ENCODE data around the gene TNIK.

The TNIK gene

GRCh38 chr3:171116824-171117395 is 343.3 kb downstream of the TNIK start:
- DNase-seq = no peak

GRCh38 chr3:171116365-171116764 is 343.8 kb downstream of the TNIK start:
- no peak for DNase-seq

GRCh38 chr3:171115667-171116066 is 344.5 kb downstream of the TNIK start:
- DNase-seq = no peak

DNA sequence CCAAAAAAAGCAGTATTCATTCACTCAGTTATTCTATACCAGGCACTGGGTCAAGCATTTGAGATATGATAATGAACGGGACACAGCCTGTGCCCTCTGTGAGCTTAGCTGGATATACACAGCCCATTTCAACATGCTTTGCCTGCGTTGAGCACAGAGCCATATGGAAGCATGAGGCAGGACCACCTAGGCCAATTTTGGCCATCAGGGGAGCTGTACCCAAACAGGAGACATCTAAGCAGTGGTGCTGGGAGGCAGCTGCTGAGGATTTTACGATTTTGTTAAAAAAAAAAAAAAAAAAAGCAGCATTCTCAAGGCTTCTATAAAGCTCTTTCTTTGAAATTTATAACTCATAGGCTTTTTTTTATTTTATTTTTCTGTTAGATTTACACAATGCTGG is 346.5 kb downstream of the TNIK start:
- no peak for DNase-seq

- no peak for DNase-seq
Observed at GRCh38 chr3:171110715-171111114, 349.5 kb downstream of the TNIK start.

DNA sequence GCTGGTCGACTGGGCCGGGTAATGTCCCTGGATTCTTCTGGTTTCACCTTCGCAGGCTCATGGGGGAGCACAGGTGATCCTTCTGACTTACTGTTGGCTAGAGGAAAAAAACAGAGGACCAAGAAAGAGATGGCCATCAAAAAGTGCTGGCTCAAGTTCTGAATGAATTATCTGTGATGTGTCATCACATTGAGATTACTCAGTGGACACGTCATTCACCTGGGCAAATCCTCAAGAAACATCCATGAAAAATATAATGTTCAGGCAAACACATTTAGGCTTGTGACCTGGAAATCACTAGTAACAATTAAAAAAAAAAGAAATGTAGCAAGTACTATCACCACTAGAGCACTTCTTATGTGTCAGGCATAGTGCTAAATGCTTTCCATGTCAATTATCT is 352.1 kb downstream of the TNIK start:
- no peak for DNase-seq

DNA sequence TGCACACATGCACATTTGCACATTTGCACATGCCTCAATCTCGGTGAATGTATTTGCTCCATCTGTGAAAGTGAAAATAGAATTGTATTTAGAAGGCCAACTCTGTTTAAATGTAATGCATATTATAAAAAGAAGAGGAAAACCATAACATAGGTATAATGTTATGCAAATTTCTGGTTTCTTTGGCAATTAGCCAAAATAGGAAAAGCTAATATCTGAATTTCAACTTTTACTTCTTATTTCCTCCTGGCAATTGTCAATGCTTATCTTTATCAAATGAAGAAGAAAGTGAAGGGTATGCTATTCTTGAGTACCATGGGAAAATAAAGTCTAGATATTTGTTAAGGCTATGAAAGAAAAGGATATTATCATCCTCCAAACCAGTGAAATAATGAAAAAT is 357.0 kb downstream of the TNIK start:
- DNase-seq = no peak

GRCh38 chr3:171101982-171102641 is 358.1 kb downstream of the TNIK start:
- DNase-seq = no peak

- DNase-seq = no peak
Observed at GRCh38 chr3:171099911-171100310, 360.3 kb downstream of the TNIK start.

- no peak for DNase-seq
Observed at GRCh38 chr3:171095063-171095462, 365.1 kb downstream of the TNIK start.

- no peak for DNase-seq
Observed at GRCh38 chr3:171094411-171094810, 365.8 kb downstream of the TNIK start.

DNA sequence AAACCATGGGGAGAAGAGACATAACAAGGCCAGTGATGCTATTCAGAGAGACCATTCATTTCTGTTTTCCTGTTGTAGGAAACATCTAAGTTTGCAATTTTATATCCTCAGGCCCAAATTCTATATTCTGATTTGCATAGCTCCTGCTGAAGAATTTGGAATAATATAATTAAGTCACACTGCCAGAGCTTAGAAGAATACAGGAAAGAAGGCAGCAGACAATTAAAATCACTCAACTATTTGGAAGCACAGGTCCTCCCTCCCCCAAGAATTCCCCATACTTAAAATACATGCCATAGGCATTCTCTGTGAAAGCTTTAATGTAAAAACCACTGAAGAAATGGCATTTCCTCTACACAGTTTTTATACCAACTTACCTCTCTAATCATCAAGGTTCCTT is 366.7 kb downstream of the TNIK start:
- DNase-seq = no peak

- DNase-seq = no peak
Observed at GRCh38 chr3:171092467-171092911, 367.7 kb downstream of the TNIK start.

GRCh38 chr3:171090321-171090720 is 369.9 kb downstream of the TNIK start:
- DNase-seq = no peak

DNA sequence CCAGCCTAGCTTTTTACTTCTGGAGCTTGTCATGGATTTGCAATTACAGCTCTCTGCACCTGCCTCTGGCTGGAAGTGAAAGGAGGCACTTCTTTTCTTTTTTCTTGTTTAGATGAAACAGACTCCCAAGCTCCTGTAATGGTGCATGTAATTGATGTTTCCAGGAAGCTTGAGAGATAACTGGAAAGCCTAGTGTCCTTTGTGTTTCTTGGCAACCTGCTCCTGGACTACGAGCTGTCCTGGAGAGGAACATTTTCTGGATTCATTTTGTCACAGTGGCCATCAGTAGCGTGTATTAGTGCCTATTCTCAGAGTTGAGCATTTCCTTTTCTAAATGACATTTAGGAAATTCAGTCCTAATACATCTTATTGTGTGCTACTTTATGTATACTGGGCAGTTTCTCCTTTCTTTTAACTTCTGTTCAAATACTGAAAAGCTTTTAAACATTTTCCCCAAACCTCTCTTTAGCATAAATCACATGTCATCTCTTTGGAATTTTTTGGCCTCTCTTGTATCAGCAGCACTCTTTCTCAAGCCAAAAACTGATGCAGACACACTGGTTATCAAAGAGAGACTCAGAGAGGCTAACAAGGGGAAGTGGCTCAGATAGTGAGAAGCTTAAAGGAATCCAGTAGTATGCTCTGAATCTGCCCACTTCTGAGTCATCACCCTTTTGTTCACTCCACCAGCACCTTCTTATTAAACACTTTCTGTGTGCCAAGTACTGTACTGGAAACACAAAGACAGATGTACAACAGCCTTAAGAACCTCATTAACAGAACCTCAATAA is 371.0 kb downstream of the TNIK start:
- no peak for DNase-seq

DNA sequence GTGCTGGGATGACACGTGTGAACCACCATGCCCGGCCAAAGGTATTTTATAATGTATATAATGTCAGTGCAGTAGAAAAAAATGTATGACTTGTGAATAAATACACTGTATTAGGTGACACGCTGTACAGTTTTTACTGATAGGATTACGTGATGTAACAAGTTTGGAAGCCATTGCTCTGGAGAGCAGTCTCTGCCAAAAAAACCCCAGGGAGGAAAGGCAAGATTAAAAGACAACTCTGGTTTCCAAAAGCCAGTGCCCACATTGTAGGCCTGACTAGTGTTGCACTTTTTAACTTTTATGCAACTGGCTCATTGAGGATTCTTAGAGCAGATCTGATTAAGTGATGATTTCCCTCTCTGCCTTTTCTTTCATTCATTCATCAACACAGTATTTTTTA is 371.7 kb downstream of the TNIK start:
- no peak for DNase-seq

- DNase-seq = no peak
Observed at GRCh38 chr3:171086914-171087313, 373.3 kb downstream of the TNIK start.

DNA sequence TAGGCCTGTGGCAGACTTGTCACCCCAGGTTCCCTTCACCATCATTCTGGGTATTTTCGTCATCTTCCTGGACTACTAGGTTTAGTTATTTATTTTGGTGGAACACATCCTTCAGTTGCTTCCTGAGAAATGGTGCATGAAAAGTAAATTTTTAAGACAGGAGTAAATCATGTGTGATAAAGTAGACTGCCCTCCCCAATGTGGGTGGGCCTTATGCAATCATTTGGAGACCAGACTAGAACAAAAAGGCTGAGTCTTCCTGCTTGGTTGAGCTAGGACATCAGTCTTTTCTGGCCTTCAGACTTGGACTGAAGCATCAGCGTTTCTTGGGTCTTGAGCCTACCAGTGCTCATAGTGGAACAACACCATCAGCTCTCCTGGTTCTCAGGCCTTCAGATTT is 382.9 kb downstream of the TNIK start:
- DNase-seq = no peak

GRCh38 chr3:171072432-171072831 is 387.8 kb downstream of the TNIK start:
- no peak for DNase-seq

DNA sequence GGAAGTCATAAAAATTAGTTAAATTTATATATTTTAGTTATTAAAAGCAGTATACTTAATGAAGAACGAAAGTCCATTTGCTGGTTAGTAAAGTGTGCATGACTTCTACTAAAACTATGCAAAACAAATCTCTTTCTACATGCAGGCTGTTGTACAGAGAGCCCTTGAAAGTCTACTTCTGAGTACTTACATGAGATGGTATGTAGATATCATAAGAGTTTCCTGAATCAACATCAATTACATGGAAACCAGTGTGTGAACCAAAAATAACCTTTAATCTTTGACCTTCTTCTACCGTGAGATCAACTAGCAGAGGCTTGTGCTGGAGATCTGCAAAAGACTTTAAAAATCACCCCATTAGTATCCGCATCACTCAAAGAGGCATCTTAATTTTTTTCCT is 391.5 kb downstream of the TNIK start:
- no peak for DNase-seq

GRCh38 chr3:171066206-171066605 is 394.0 kb downstream of the TNIK start:
- no peak for DNase-seq

DNA sequence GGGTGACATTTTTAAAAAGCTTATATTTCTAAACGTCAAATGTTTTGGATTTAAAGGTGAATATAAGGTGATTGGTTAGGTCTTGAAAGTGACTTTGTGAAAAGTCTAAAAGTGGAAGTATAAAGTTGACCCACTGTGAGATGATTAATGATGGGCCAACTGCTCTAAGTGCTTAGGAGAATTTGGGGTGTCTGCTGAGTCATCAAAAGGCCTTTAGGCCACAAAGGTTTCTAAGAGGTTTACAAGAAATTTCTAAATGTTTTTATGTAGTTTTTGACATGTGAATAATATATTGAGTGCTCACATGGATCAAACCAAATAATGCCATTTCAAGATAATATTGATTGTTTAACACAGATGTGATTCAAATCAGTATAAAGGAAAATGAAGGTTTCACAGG is 394.5 kb downstream of the TNIK start:
- no peak for DNase-seq

GRCh38 chr3:171064461-171064860 is 395.7 kb downstream of the TNIK start:
- DNase-seq = no peak

GRCh38 chr3:171061749-171062148 is 398.5 kb downstream of the TNIK start:
- no peak for DNase-seq

All from T-helper 9 cell (primary cell).